Stomach (tissue), 4 donors: Measurements from ENCODE around the gene DCXR.

ENCODE experiments used
- CTCF ChIP-seq, 7 experiments: fragments of 450-650 bp in 4 of 7; fragments of 200-600 bp in 3 of 7; sonication (generic) in 3 of 7; IDR thresholded peaks; one replicate each; pipeline ENCODE4 v1.5.1; 2016 to 2019; ENCODE audit warnings: antibody characterized with exemption in 7 of 7, control low read depth in 2 of 7, mild to moderate bottlenecking in 1 of 7
- EP300 ChIP-seq: sonication (generic); formaldehyde crosslinking; IDR thresholded peaks from one replicate; pipeline ENCODE4 v1.6.1; 2017; ENCODE audit warnings: antibody characterized with exemption
- POLR2A ChIP-seq, 4 donors: fragments of 450-650 bp; IDR thresholded peaks; one replicate each; pipeline ENCODE4 v1.6.1; 2016; ENCODE audit warnings: antibody characterized with exemption in 4 of 4, control low read depth in 2 of 4, mild to moderate bottlenecking in 1 of 4, moderate library complexity in 1 of 4
- POLR2AphosphoS5 ChIP-seq, 3 donors: sonication (generic); formaldehyde crosslinking; IDR thresholded peaks; one replicate each; pipeline ENCODE4 v1.6.1; 2016; ENCODE audit warnings: antibody characterized with exemption in 3 of 3

GRCh38 chr17:82053130-82053529 is 15.6 kb upstream of the DCXR start:
- TF ChIP-seq POLR2A (IDR thresholded peaks at IDR 0.05) (no peak), POLR2AphosphoS5 (IDR thresholded peaks at IDR 0.05) (no peak), CTCF (IDR thresholded peaks at IDR 0.05) (no peak), EP300 (no peak)
